ENCODE data around the gene TMEM59L. TPM values are rescaled to one million over a fixed set of nuclear protein-coding genes. Genes with fewer than 3 reads are reported as not detected.

Gene TMEM59L
- total RNA-seq, 1 donor from 2014 or later, result 12.0 TPM

GRCh38 chr19:18608805-18609716 lies 3.6 kb upstream of the TMEM59L start:
- no peak for DNase-seq

- no peak for DNase-seq
Observed at GRCh38 chr19:18609717-18610051, 3.0 kb upstream of the TMEM59L start.

- DNase-seq, result no peak
Observed at GRCh38 chr19:18610245-18610555, 2.5 kb upstream of the TMEM59L start.

- no peak for DNase-seq
Observed at GRCh38 chr19:18610556-18611326, 1.9 kb upstream of the TMEM59L start.

GRCh38 chr19:18611327-18612050 lies 1.2 kb upstream of the TMEM59L start:
- DNase-seq, result no peak

GRCh38 chr19:18612051-18612771 lies 459 bp upstream of the TMEM59L start:
- no peak for DNase-seq

- DNase-seq, result no peak
Observed at GRCh38 chr19:18613589-18614234, 1.0 kb downstream of the TMEM59L start.

GRCh38 chr19:18616023-18616422 lies 3.4 kb downstream of the TMEM59L start:
- DNase-seq, result no peak

- DNase-seq, result no peak
Observed at GRCh38 chr19:18617562-18617961, 4.9 kb downstream of the TMEM59L start.

- DNase-seq, result no peak
Observed at GRCh38 chr19:18618236-18618635, 5.6 kb downstream of the TMEM59L start.

- DNase-seq, result no peak
Observed at GRCh38 chr19:18620311-18620710, 7.6 kb downstream of the TMEM59L start.

- DNase-seq, result no peak
Observed at GRCh38 chr19:18620902-18621301, 8.2 kb downstream of the TMEM59L start.

GRCh38 chr19:18626906-18627305 lies 14.2 kb downstream of the TMEM59L start:
- DNase-seq, result no peak

- DNase-seq, result no peak
Observed at GRCh38 chr19:18629166-18630088, 16.8 kb downstream of the TMEM59L start.

- DNase-seq, result no peak
Observed at GRCh38 chr19:18633321-18633720, 20.7 kb downstream of the TMEM59L start.

- peak; percentile 57 for DNase-seq
Observed at GRCh38 chr19:18634612-18635297, 22.1 kb downstream of the TMEM59L start.

- no peak for DNase-seq
Observed at GRCh38 chr19:18635831-18636182, 23.1 kb downstream of the TMEM59L start.

GRCh38 chr19:18636183-18636968 lies 23.7 kb downstream of the TMEM59L start:
- peak; percentile 97 for DNase-seq

- DNase-seq, result no peak
Observed at GRCh38 chr19:18636969-18637629, 24.4 kb downstream of the TMEM59L start, which contains the start of gene KLHL26. Gene KLHL26, plus strand, starts transcription at chr19:18637028. Its CDS starts 27 bp downstream, at chr19:18637055.
